ENCODE results near the gene PTPRD.

DNA sequence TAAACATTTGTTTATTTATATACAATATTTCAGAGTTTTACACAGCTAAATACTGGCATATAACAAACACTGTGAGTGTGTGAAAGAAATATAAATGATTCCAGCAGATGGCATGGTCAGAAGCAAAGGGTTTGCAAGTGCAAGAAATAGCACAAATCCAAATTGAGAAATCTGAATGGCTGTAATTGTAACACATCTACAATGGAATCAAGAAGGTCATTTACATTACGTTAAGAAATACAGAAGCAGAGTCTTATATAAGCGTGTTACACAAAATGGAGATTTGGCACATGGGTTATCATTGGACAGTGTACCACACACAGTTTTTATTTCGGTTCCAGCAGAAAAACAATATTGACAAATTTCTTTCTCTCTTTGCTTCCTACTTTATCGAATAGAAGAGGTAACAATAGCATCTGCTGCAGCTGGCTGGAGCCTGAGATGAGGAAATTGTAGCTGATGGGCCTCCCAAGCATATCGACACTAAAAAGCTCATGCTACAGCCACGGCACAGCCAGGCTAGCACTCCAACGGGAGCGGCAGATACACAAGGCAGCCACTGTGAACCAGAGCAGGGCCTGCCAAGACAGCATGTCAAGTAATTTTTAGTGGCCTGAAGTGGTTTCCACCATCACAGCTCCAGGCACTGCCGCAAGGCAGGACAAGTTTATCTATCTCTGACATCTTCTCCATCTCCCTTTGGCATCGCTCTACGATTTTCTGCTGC, 2248.6 kb downstream of the PTPRD start:
- TF ChIP-seq, protein P1, sequence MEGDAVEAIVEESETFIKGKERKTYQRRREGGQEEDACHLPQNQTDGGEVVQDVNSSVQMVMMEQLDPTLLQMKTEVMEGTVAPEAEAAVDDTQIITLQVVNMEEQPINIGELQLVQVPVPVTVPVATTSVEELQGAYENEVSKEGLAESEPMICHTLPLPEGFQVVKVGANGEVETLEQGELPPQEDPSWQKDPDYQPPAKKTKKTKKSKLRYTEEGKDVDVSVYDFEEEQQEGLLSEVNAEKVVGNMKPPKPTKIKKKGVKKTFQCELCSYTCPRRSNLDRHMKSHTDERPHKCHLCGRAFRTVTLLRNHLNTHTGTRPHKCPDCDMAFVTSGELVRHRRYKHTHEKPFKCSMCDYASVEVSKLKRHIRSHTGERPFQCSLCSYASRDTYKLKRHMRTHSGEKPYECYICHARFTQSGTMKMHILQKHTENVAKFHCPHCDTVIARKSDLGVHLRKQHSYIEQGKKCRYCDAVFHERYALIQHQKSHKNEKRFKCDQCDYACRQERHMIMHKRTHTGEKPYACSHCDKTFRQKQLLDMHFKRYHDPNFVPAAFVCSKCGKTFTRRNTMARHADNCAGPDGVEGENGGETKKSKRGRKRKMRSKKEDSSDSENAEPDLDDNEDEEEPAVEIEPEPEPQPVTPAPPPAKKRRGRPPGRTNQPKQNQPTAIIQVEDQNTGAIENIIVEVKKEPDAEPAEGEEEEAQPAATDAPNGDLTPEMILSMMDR (IDR thresholded peaks at IDR 0.05), result no peak
- TF ChIP-seq POLR2A (IDR thresholded peaks at IDR 0.05), result no peak

All from thyroid gland (tissue), 4 donors.